HepG2 (cell line): Measurements from ENCODE around the gene JMJD6. TPM values are rescaled to one million over a fixed set of nuclear protein-coding genes. Genes with fewer than 3 reads are reported as not detected.

ENCODE experiments used
- AFF4 ChIP-seq: sonication (generic); formaldehyde crosslinking; IDR thresholded peaks from 2 replicates; pipeline ENCODE4 v1.4.0; 2020; ENCODE audit warnings: missing genetic modification reagents
- AGO2 ChIP-seq: fragments of 200-400 bp; formaldehyde crosslinking; optimal IDR thresholded peaks from 2 replicates; pipeline ENCODE3; 2017; ENCODE audit warnings: mild to moderate bottlenecking, low read depth, low read length, moderate library complexity
- HNRNPH1 ChIP-seq: fragments of 200-400 bp; formaldehyde crosslinking; optimal IDR thresholded peaks from 2 replicates; pipeline ENCODE3; 2017; ENCODE audit warnings: mild to moderate bottlenecking, low read depth, low read length
- MBD4 ChIP-seq: IDR thresholded peaks from 2 replicates; pipeline ENCODE4 v1.6.1; 2012; ENCODE audit warnings: low read length, inconsistent platforms, borderline replicate concordance
- MED13 ChIP-seq: sonication (generic); formaldehyde crosslinking; IDR thresholded peaks from 2 replicates; pipeline ENCODE4 v1.5.0; 2020; ENCODE audit warnings: missing genetic modification reagents
- MXI1 ChIP-seq: IDR thresholded peaks from 3 replicates; pipeline ENCODE4 v1.6.1; 2012; ENCODE audit warnings: low read depth, low read length, inconsistent platforms, borderline replicate concordance
- POLR2A ChIP-seq, 2 experiments: IDR thresholded peaks; 2 replicates each; pipeline ENCODE4 v1.6.1; 2011; ENCODE audit warnings: low read depth in 2 of 2, low read length in 2 of 2, mild to moderate bottlenecking in 1 of 2, moderate library complexity in 1 of 2; ENCODE audit not compliant: insufficient read depth in 1 of 2
- SAP130 ChIP-seq: IDR thresholded peaks from 2 replicates; pipeline ENCODE4 v1.6.1; 2016; ENCODE audit warnings: low read depth
- SKI ChIP-seq: fragments of 450-650 bp; IDR thresholded peaks from one replicate; pipeline ENCODE4 v1.6.1; 2018; ENCODE audit warnings: mild to moderate bottlenecking; ENCODE audit not compliant: partially characterized antibody
- STAG1 ChIP-seq: sonication (generic); formaldehyde crosslinking; IDR thresholded peaks from 2 replicates; pipeline ENCODE4 v1.4.0; 2020; ENCODE audit warnings: missing genetic modification reagents
- ZFY ChIP-seq: sonication (generic); formaldehyde crosslinking; IDR thresholded peaks from 2 replicates; pipeline ENCODE4 v1.4.0; 2020; ENCODE audit warnings: missing genetic modification reagents
- ZIK1 ChIP-seq: sonication (generic); formaldehyde crosslinking; IDR thresholded peaks from 2 replicates; pipeline ENCODE4 v1.5.0; 2020; ENCODE audit warnings: mild to moderate bottlenecking, low read depth, missing genetic modification reagents, borderline replicate concordance
- ZNF33B ChIP-seq: sonication (generic); formaldehyde crosslinking; IDR thresholded peaks from 2 replicates; pipeline ENCODE4 v1.5.1; 2020; ENCODE audit warnings: mild to moderate bottlenecking, missing genetic modification reagents
- ZNF343 ChIP-seq: sonication (generic); formaldehyde crosslinking; IDR thresholded peaks from 2 replicates; pipeline ENCODE4 v1.4.0; 2020; ENCODE audit warnings: mild to moderate bottlenecking, missing genetic modification reagents
- ZNF670 ChIP-seq: sonication (generic); formaldehyde crosslinking; IDR thresholded peaks from 2 replicates; pipeline ENCODE4 v1.8.0; 2022; ENCODE audit warnings: mild to moderate bottlenecking, missing genetic modification reagents, borderline replicate concordance
- ZNF704 ChIP-seq: sonication (generic); formaldehyde crosslinking; IDR thresholded peaks from 2 replicates; pipeline ENCODE4 v1.8.1; 2023; ENCODE audit warnings: mild to moderate bottlenecking, inconsistent platforms, moderate library complexity, missing genetic modification reagents, borderline replicate concordance
- polyA plus RNA-seq, 8 experiments: library from polyadenylated mRNA; depleted of rRNA in 3 of 8; stranded (reverse) in 7 of 8; unstranded in 1 of 8; fragments of >200 nt; fragmentation: Illumina TruSeq in 4 of 8; extraction: Trizol in 4 of 8; gene quantifications; 2 replicates each; pipeline versions ENCODE4 v1.2.1 to v1.2.3, GENCODE V29; 2011 to 2016; ENCODE audit warnings: low read depth in 4 of 8, missing spikeins in 1 of 8, mixed read lengths in 1 of 8; ENCODE audit not compliant: insufficient read depth in 1 of 8
- total RNA-seq, 5 experiments: library from RNA; depleted of rRNA; stranded (reverse); fragments of >200 nt; fragmentation: Illumina TruSeq; extraction: Trizol; gene quantifications; 2 replicates each; pipeline ENCODE4 v1.2.3, GENCODE V29; 2016; ENCODE audit warnings: low read depth in 1 of 5
- TF ChIP-seq, protein P1 (sequence below): sonication (generic); formaldehyde crosslinking; IDR thresholded peaks from 2 replicates; pipeline ENCODE4 v1.5.0; 2020; ENCODE audit warnings: missing genetic modification reagents
- TF ChIP-seq, protein P2 (sequence below): sonication (generic); formaldehyde crosslinking; IDR thresholded peaks from 2 replicates; pipeline ENCODE4 v1.4.0; 2020; ENCODE audit warnings: missing genetic modification reagents
- TF ChIP-seq, protein P3 (sequence below): IDR thresholded peaks from 2 replicates; pipeline ENCODE4 v1.6.1; 2012; ENCODE audit warnings: inconsistent platforms

The JMJD6 gene
- total and polyA plus RNA-seq, 2 of the 13 experiments (the other 11 are each of a cell fraction or from before 2014, with no cell fraction given): 33.6 to 41.0 TPM

- TF ChIP-seq, protein P1, sequence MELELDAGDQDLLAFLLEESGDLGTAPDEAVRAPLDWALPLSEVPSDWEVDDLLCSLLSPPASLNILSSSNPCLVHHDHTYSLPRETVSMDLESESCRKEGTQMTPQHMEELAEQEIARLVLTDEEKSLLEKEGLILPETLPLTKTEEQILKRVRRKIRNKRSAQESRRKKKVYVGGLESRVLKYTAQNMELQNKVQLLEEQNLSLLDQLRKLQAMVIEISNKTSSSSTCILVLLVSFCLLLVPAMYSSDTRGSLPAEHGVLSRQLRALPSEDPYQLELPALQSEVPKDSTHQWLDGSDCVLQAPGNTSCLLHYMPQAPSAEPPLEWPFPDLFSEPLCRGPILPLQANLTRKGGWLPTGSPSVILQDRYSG (CRISPR knock-in tag): no peak
- TF ChIP-seq ZIK1 (CRISPR knock-in tag) (no peak), MED13 (CRISPR knock-in tag) (peak; percentile 75; the same call in 1 of the 2 replicates), MBD4 (no peak), POLR2A (IDR thresholded peaks at IDR 0.05; ENCODE audit: insufficient read depth in 1 of 2, low read depth in 2 of 2, low read length in 2 of 2) (peak; percentile 50 to 89), MXI1 (peak; percentile 49; the same call in 2 of the 3 replicates), AGO2 (peak; percentile 92), ZNF33B (CRISPR knock-in tag) (0 out of 2 replicates have a peak, but pooled peaks have one; percentile 49), AFF4 (CRISPR knock-in tag) (no peak), SKI (peak; percentile 15), ZNF343 (CRISPR knock-in tag) (no peak), ZNF704 (CRISPR knock-in tag) (0 out of 2 replicates have a peak, but pooled peaks have one; percentile 53), SAP130 (CRISPR knock-in tag) (peak; percentile 81; the same call in 1 of the 2 replicates), STAG1 (peak; percentile 55), ZNF670 (CRISPR knock-in tag) (peak; percentile 83), HNRNPH1 (no peak), ZFY (CRISPR knock-in tag) (peak; percentile 48; the same call in 1 of the 2 replicates)
- TF ChIP-seq, protein P2, sequence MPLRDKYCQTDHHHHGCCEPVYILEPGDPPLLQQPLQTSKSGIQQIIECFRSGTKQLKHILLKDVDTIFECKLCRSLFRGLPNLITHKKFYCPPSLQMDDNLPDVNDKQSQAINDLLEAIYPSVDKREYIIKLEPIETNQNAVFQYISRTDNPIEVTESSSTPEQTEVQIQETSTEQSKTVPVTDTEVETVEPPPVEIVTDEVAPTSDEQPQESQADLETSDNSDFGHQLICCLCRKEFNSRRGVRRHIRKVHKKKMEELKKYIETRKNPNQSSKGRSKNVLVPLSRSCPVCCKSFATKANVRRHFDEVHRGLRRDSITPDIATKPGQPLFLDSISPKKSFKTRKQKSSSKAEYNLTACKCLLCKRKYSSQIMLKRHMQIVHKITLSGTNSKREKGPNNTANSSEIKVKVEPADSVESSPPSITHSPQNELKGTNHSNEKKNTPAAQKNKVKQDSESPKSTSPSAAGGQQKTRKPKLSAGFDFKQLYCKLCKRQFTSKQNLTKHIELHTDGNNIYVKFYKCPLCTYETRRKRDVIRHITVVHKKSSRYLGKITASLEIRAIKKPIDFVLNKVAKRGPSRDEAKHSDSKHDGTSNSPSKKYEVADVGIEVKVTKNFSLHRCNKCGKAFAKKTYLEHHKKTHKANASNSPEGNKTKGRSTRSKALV: peak; percentile 12
- TF ChIP-seq, protein P3, sequence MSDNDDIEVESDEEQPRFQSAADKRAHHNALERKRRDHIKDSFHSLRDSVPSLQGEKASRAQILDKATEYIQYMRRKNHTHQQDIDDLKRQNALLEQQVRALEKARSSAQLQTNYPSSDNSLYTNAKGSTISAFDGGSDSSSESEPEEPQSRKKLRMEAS: peak; percentile 86
These were observed 641 bp upstream of the JMJD6 start, which contains the start of gene METTL23 (continued) for GRCh38 chr17:76726776-76727718.
